ENCODE measurements around the gene STAM.

The STAM gene

GRCh38 chr10:17733620-17734019, 89.7 kb downstream of the STAM start:
- Histone ChIP-seq H3K27me3 (replicated peaks; ENCODE audit: insufficient read depth, low read length) (no peaks in the 10 kb centered on the region), H3K4me3 (ENCODE audit: low read length) (no peak overlapping the region), H3K9me2 (replicated peaks; ENCODE audit: insufficient read depth, low read length) (no peaks in the 10 kb centered on the region), H3K79me2 (ENCODE audit: low read length) (no peaks in the 10 kb centered on the region), H3F3A (ENCODE audit: insufficient read depth, low read length) (no peaks in the 10 kb centered on the region), H4K20me1 (ENCODE audit: insufficient read depth, low read length) (no peaks in the 10 kb centered on the region), H3K27ac (ENCODE audit: low read length) (no peak overlapping the region), H2AFZ (ENCODE audit: low read length) (no peak overlapping the region), H3K9ac (ENCODE audit: low read length) (no peak overlapping the region), H3K9me3 (replicated peaks; ENCODE audit: insufficient read depth, low read length) (no peaks in the 10 kb centered on the region), H3K4me2 (ENCODE audit: low read depth, low read length) (no peak overlapping the region), H3K4me1 (ENCODE audit: low read length) (no peaks in the 10 kb centered on the region), H3K36me3 (replicated peaks; ENCODE audit: insufficient read depth, low read length) (no peaks in the 10 kb centered on the region)
- no peak for DNase-seq
- TF ChIP-seq CTCF (IDR thresholded peaks at IDR 0.05; ENCODE audit: low read length) (no peak), EZH2phosphoT487 (IDR thresholded peaks at IDR 0.05; ENCODE audit: low read length) (no peak), EZH2 (optimal IDR thresholded peaks at IDR 0.05; ENCODE audit: low read depth, low read length) (no peak)

GRCh38 chr10:17734432-17735080, 90.6 kb downstream of the STAM start:
- no peaks in the 10 kb centered on the region for H3K27me3 ChIP-seq (replicated peaks; ENCODE audit: insufficient read depth, low read length)
- DNase-seq, result no peak
- H3K4me2 ChIP-seq (ENCODE audit: low read depth, low read length), result no peak overlapping the region
- no peak overlapping the region for H3K27ac ChIP-seq (ENCODE audit: low read length)
- H3K9ac ChIP-seq (ENCODE audit: low read length), result no peak overlapping the region
- no peaks in the 10 kb centered on the region for H3K4me1 ChIP-seq (ENCODE audit: low read length)
- H3K4me3 ChIP-seq (ENCODE audit: low read length), result no peak overlapping the region
- H4K20me1 ChIP-seq (ENCODE audit: insufficient read depth, low read length), result no peaks in the 10 kb centered on the region
- no peaks in the 10 kb centered on the region for H3K36me3 ChIP-seq (replicated peaks; ENCODE audit: insufficient read depth, low read length)
- no peaks in the 10 kb centered on the region for H3K79me2 ChIP-seq (ENCODE audit: low read length)
- no peak for TF ChIP-seq CTCF (IDR thresholded peaks at IDR 0.05; ENCODE audit: low read length)
- no peak for TF ChIP-seq EZH2phosphoT487 (IDR thresholded peaks at IDR 0.05; ENCODE audit: low read length)
- no peak for TF ChIP-seq EZH2 (optimal IDR thresholded peaks at IDR 0.05; ENCODE audit: low read depth, low read length)
- no peaks in the 10 kb centered on the region for H3F3A ChIP-seq (ENCODE audit: insufficient read depth, low read length)
- no peak overlapping the region for H2AFZ ChIP-seq (ENCODE audit: low read length)
- H3K9me3 ChIP-seq (replicated peaks; ENCODE audit: insufficient read depth, low read length), result no peaks in the 10 kb centered on the region
- no peaks in the 10 kb centered on the region for H3K9me2 ChIP-seq (replicated peaks; ENCODE audit: insufficient read depth, low read length)

GRCh38 chr10:17735166-17735941, 91.4 kb downstream of the STAM start:
- Histone ChIP-seq H3K79me2 (ENCODE audit: low read length) (no peaks in the 10 kb centered on the region), H4K20me1 (ENCODE audit: insufficient read depth, low read length) (no peaks in the 10 kb centered on the region), H3K36me3 (replicated peaks; ENCODE audit: insufficient read depth, low read length) (no peaks in the 10 kb centered on the region), H3F3A (ENCODE audit: insufficient read depth, low read length) (no peaks in the 10 kb centered on the region), H3K4me2 (ENCODE audit: low read depth, low read length) (no peak overlapping the region), H3K9me3 (replicated peaks; ENCODE audit: insufficient read depth, low read length) (no peaks in the 10 kb centered on the region), H3K9me2 (replicated peaks; ENCODE audit: insufficient read depth, low read length) (no peaks in the 10 kb centered on the region), H3K9ac (ENCODE audit: low read length) (no peak overlapping the region), H3K27ac (ENCODE audit: low read length) (no peak overlapping the region), H3K4me3 (ENCODE audit: low read length) (no peak overlapping the region), H2AFZ (ENCODE audit: low read length) (no peak overlapping the region), H3K27me3 (replicated peaks; ENCODE audit: insufficient read depth, low read length) (no peaks in the 10 kb centered on the region), H3K4me1 (ENCODE audit: low read length) (peaks cover 3% of the 10 kb centered on the region)
- TF ChIP-seq EZH2phosphoT487 (IDR thresholded peaks at IDR 0.05; ENCODE audit: low read length) (no peak), EZH2 (optimal IDR thresholded peaks at IDR 0.05; ENCODE audit: low read depth, low read length) (no peak), CTCF (IDR thresholded peaks at IDR 0.05; ENCODE audit: low read length) (no peak)
- no peak for DNase-seq

Data from MM.1S (cell line).